K562 (cell line): Measurements from ENCODE around the gene PDCL3. TPM values are rescaled to one million over a fixed set of nuclear protein-coding genes. Genes with fewer than 3 reads are reported as not detected.

Experiments used
- ATAC-seq: fragments of 200-7000 bp; cut with Tn5 transposase; 3 replicates; pipeline ENCODE4 v1.9.1; 2020; ENCODE audit warnings: moderate library complexity
- BruUV-seq: library from RNA; stranded (reverse); fragments of 400-500 nt; replicated peaks from 2 replicates; lab custom pipeline; 2021; lab: Mats Ljungman, UMichigan
- CTCF ChIA-PET: fragments of 300-600 bp; formaldehyde crosslinking; extraction: SDS; loops from one replicate; lab custom pipeline; 2021; ENCODE audit warnings: low intra/inter-chr PET ratio; lab: Yijun Ruan, JAX
- POLR2A ChIA-PET: fragments of 300-600, 350-650 bp; sonication (Branson Sonifier 250); formaldehyde crosslinking; extraction: SDS; loops from one replicate; lab custom pipeline; 2021; ENCODE audit warnings: antibody characterized with exemption, inconsistent platforms; lab: Yijun Ruan, JAX
- DNase-seq, 4 experiments: peaks; one replicate each; pipeline versions ENCODE4 v3.0.0 to v3.0.0-alpha.2; 2011 to 2018; ENCODE audit warnings: low spot score in 3 of 4, mixed read lengths in 3 of 4; ENCODE audit errors: extremely low read depth in 1 of 4
- FAIRE-seq: peaks from 2 replicates; lab custom pipeline; 2011; peaks lifted over from hg19 to GRCh38; lab: Jason Lieb, UNC
- H2AFZ ChIP-seq: 2 replicates; pipeline ENCODE4 v1.6.0; 2011; ENCODE audit warnings: low read depth, low read length, control low read depth, inconsistent platforms
- H3K27ac ChIP-seq: fragments of 200-600 bp; 3 replicates; pipeline ENCODE4 v1.8.0; 2011; ENCODE audit warnings: low read depth, mild to moderate bottlenecking, control low read depth, inconsistent platforms, low read length, moderate library complexity, mixed read lengths; ENCODE audit errors: extremely low read depth
- H3K27me3 ChIP-seq, 2 experiments: fragments of 300-600 bp in 1 of 2; 2 replicates in 1 of 2; 3 replicates in 1 of 2; pipeline versions ENCODE4 v1.6.0 to v1.8.0; 2011; ENCODE audit warnings: inconsistent platforms in 2 of 2, low read length in 2 of 2, mild to moderate bottlenecking in 1 of 2, mixed read lengths in 1 of 2, moderate library complexity in 1 of 2; ENCODE audit not compliant: control insufficient read depth in 2 of 2, insufficient read depth in 2 of 2
- H3K36me3 ChIP-seq: fragments of 300-600 bp; 3 replicates; pipeline ENCODE4 v1.8.0; 2011; ENCODE audit warnings: mild to moderate bottlenecking, low read length, inconsistent platforms; ENCODE audit not compliant: control insufficient read depth, insufficient read depth
- H3K4me1 ChIP-seq, 2 experiments: fragments of 200-600 bp in 1 of 2; replicated peaks in 1 of 2; 2 replicates in 1 of 2; 3 replicates in 1 of 2; pipeline versions ENCODE4 v1.5.1 to v1.8.0; 2011; ENCODE audit warnings: inconsistent platforms in 2 of 2, low read length in 2 of 2, mild to moderate bottlenecking in 1 of 2, mixed read lengths in 1 of 2, moderate library complexity in 1 of 2; ENCODE audit not compliant: control insufficient read depth in 2 of 2, insufficient read depth in 2 of 2
- H3K4me2 ChIP-seq: 2 replicates; pipeline ENCODE4 v1.6.1; 2011; ENCODE audit warnings: low read length, control low read depth, inconsistent platforms, mixed read lengths; ENCODE audit not compliant: insufficient read depth
- H3K4me3 ChIP-seq: fragments of 200-600 bp; sonication (generic), shearing (Covaris generic); 2 replicates; pipeline ENCODE4 v1.5.1; 2016; ENCODE audit warnings: control low read depth, inconsistent platforms
- H3K79me2 ChIP-seq: fragments of 200-600 bp; 3 replicates; pipeline ENCODE4 v1.8.0; 2011; ENCODE audit warnings: low read length, inconsistent platforms; ENCODE audit not compliant: control insufficient read depth, insufficient read depth
- H3K9ac ChIP-seq, 2 experiments: 2 replicates each; pipeline versions ENCODE4 v1.6.0 to v1.6.1; 2011; ENCODE audit warnings: low read depth in 2 of 2, low read length in 2 of 2, control low read depth in 1 of 2, inconsistent platforms in 1 of 2, mild to moderate bottlenecking in 1 of 2, mixed read lengths in 1 of 2; ENCODE audit not compliant: insufficient read depth in 1 of 2
- H3K9me1 ChIP-seq: one replicate; pipeline ENCODE4 v1.6.0; 2011; ENCODE audit warnings: inconsistent platforms, mild to moderate bottlenecking, low read length, moderate library complexity; ENCODE audit not compliant: control insufficient read depth, insufficient read depth
- H3K9me3 ChIP-seq: replicated peaks from 2 replicates; pipeline ENCODE4 v1.5.1; 2011; ENCODE audit warnings: low read depth, low read length, inconsistent platforms; ENCODE audit not compliant: control insufficient read depth, insufficient read depth
- H4K20me1 ChIP-seq: replicated peaks from 2 replicates; pipeline ENCODE4 v1.6.1; 2011; ENCODE audit warnings: low read length, inconsistent platforms, mixed read lengths; ENCODE audit not compliant: control insufficient read depth, insufficient read depth
- CTBP1 ChIP-seq: fragments of 450-650 bp; IDR thresholded peaks from 2 replicates; pipeline ENCODE4 v1.6.1; 2016; ENCODE audit warnings: borderline replicate concordance
- FIP1L1 ChIP-seq: fragments of 200-400 bp; formaldehyde crosslinking; IDR thresholded peaks from 2 replicates; pipeline ENCODE4 v1.6.1; 2018; ENCODE audit warnings: mild to moderate bottlenecking, low read depth, low read length; ENCODE audit not compliant: poor library complexity, severe bottlenecking
- HCFC1 ChIP-seq: IDR thresholded peaks from 2 replicates; pipeline ENCODE4 v1.6.1; 2012; ENCODE audit warnings: low read depth, low read length, improper control_type of control experiment
- MCM5 ChIP-seq: fragments of 450-650 bp; IDR thresholded peaks from 2 replicates; pipeline ENCODE4 v1.6.1; 2016; ENCODE audit warnings: low read depth
- PCBP2 ChIP-seq: fragments of 200-400 bp; formaldehyde crosslinking; IDR thresholded peaks from 2 replicates; pipeline ENCODE4 v1.6.1; 2018; ENCODE audit warnings: low read length, low read depth, mild to moderate bottlenecking, moderate library complexity; ENCODE audit not compliant: poor library complexity, severe bottlenecking
- PTRF ChIP-seq: fragments of 450-650 bp; IDR thresholded peaks from 2 replicates; pipeline ENCODE4 v1.6.1; 2016; ENCODE audit warnings: mild to moderate bottlenecking, missing genetic modification characterization, missing compliant biosample characterization
- RBM22 ChIP-seq: fragments of 200-400 bp; formaldehyde crosslinking; IDR thresholded peaks from 2 replicates; pipeline ENCODE4 v1.6.1; 2018; ENCODE audit warnings: low read length, low read depth; ENCODE audit not compliant: poor library complexity, severe bottlenecking
- RBM34 ChIP-seq: fragments of 200-400 bp; formaldehyde crosslinking; IDR thresholded peaks from 2 replicates; pipeline ENCODE4 v1.6.1; 2018; ENCODE audit warnings: low read length, borderline replicate concordance; ENCODE audit not compliant: insufficient read depth
- SIRT6 ChIP-seq: IDR thresholded peaks from one replicate; pipeline ENCODE4 v1.6.1; 2012; ENCODE audit warnings: low read depth, mild to moderate bottlenecking, control low read depth, inconsistent platforms, low read length, moderate library complexity
- ZNF23 ChIP-seq: fragments of 250-450 bp; sonication (Bioruptor Pico); IDR thresholded peaks from 2 replicates; pipeline ENCODE4 v1.4.0; 2020; ENCODE audit warnings: mild to moderate bottlenecking
- WGBS: fragments of 100-300 bp; shearing (Covaris generic); methylation state at CpG from one replicate; pipeline ENCODE4 v1.1.6; 2016; ENCODE audit warnings: low coverage, mixed read lengths; ENCODE audit not compliant: insufficient coverage; ENCODE audit errors: missing lambda C conversion rate; 5-methylcytosine and 5-hydroxymethylcytosine counted together
- in situ Hi-C: fragments of 300-500 bp; cut with MboI; formaldehyde crosslinking; loops from 4 replicates; pipeline ENCODE4 v1.15.0; 2018; ENCODE audit warnings: inconsistent platforms, mixed read lengths
- intact Hi-C: fragments of 100-400 bp; cut with micrococcal nuclease; formaldehyde crosslinking; loops from 2 replicates; pipeline ENCODE4 v1.14.2; 2022
- polyA plus RNA-seq, 8 experiments: library from polyadenylated mRNA; depleted of rRNA in 4 of 8; stranded (reverse) in 5 of 8; unstranded in 3 of 8; fragments of >200 nt; fragmentation: Nextera tagmentation in 2 of 8; fragmentation: Illumina TruSeq in 1 of 8; extraction: Ambion mirVana in 2 of 8; extraction: Trizol in 1 of 8; gene quantifications; 2 replicates each; pipeline versions ENCODE4 v1.2.1 to v1.2.3, GENCODE V29; 2011 to 2014; ENCODE audit warnings: inconsistent platforms in 1 of 8, missing spikeins in 1 of 8
- total RNA-seq, 7 experiments: library from RNA; depleted of rRNA in 6 of 7; stranded (reverse); fragments of >200 nt in 6 of 7; fragmentation: Illumina TruSeq in 2 of 7; extraction: Trizol in 2 of 7; gene quantifications; 2 replicates each; pipeline versions ENCODE4 v1.2.1 to v1.2.3, GENCODE V29; 2011 to 2021; ENCODE audit warnings: low replicate concordance in 1 of 7
- TF ChIP-seq, protein P1 (sequence below): fragments of 250-450 bp; sonication (Bioruptor Pico); IDR thresholded peaks from 2 replicates; pipeline ENCODE4 v1.8.0; 2021; ENCODE audit warnings: moderate library complexity, mild to moderate bottlenecking, inconsistent platforms
- TF ChIP-seq, protein P2 (sequence below): sonication (generic); formaldehyde crosslinking; IDR thresholded peaks from 2 replicates; pipeline ENCODE4 v1.8.0; 2022; ENCODE audit warnings: mild to moderate bottlenecking, missing genetic modification reagents
- TF ChIP-seq, protein P3 (sequence below): fragments of 250-450 bp; sonication (Bioruptor Pico); IDR thresholded peaks from 2 replicates; pipeline ENCODE4 v1.4.0; 2020; ENCODE audit warnings: mild to moderate bottlenecking, moderate library complexity

The PDCL3 gene
- total and polyA plus RNA-seq, 9 of the 15 experiments (the other 6 are each of a cell fraction or from before 2014, with no cell fraction given), result 16.6 to 76.7 (median 26.9) TPM

DNA sequence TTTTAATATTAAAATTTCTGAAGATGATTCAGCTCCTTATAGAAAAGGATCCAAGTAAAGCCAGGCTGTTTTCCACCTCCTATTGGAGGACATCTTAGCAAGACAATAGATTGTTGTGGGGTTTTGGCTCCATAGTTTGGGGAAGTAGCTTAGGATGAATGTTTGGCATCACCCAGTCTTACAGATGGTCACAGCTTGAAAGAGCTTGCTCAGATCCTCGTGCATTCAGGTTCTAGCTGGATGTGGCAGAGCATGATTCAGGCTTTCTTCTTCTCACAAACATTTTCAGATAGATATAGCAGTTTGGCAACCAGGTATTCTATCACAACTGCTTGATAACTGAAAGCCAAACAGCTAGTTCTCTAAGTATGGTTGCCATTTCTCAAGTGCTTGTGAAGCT, 23.6 kb upstream of the PDCL3 start:
- H3K79me2 ChIP-seq, result no peaks in the 10 kb centered on the region

More for the DNA sequence above, 23.6 kb upstream of the PDCL3 start:
- no peak for ATAC-seq
- Histone ChIP-seq H4K20me1 (no peaks in the 10 kb centered on the region), H3K9me1 (no peaks in the 10 kb centered on the region), H3K4me1 (no peaks in the 10 kb centered on the region; a peak in 2 of 5 replicates), H3K27ac (no peak overlapping the region), H3K9ac (no peak overlapping the region), H3K4me3 (no peak overlapping the region), H3K9me3 (no peaks in the 10 kb centered on the region), H2AFZ (no peak overlapping the region), H3K36me3 (no peaks in the 10 kb centered on the region), H3K27me3 (no peaks in the 10 kb centered on the region; a peak in 2 of 5 replicates), H3K4me2 (no peak overlapping the region)
- WGBS, result 6% methylated on average over 1 of the region's 1 CpG
- CTCF ChIA-PET, result no interaction called here
- in situ Hi-C loops, result no loop called here
- no TSS peak for BruUV-seq
- intact Hi-C loops, result no loop called here
- no peak for FAIRE-seq
- no peak for DNase-seq
- TF ChIP-seq, protein P1, sequence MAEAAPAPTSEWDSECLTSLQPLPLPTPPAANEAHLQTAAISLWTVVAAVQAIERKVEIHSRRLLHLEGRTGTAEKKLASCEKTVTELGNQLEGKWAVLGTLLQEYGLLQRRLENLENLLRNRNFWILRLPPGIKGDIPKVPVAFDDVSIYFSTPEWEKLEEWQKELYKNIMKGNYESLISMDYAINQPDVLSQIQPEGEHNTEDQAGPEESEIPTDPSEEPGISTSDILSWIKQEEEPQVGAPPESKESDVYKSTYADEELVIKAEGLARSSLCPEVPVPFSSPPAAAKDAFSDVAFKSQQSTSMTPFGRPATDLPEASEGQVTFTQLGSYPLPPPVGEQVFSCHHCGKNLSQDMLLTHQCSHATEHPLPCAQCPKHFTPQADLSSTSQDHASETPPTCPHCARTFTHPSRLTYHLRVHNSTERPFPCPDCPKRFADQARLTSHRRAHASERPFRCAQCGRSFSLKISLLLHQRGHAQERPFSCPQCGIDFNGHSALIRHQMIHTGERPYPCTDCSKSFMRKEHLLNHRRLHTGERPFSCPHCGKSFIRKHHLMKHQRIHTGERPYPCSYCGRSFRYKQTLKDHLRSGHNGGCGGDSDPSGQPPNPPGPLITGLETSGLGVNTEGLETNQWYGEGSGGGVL (CRISPR knock-in tag), result no peak
- TF ChIP-seq ZNF23 (CRISPR knock-in tag) (no peak), FIP1L1 (no peak), MCM5 (no peak), RBM34 (no peak), PTRF (tag) (no peak), HCFC1 (no peak), SIRT6 (no peak), RBM22 (no peak), PCBP2 (no peak), CTBP1 (no peak)
- TF ChIP-seq, protein P2, sequence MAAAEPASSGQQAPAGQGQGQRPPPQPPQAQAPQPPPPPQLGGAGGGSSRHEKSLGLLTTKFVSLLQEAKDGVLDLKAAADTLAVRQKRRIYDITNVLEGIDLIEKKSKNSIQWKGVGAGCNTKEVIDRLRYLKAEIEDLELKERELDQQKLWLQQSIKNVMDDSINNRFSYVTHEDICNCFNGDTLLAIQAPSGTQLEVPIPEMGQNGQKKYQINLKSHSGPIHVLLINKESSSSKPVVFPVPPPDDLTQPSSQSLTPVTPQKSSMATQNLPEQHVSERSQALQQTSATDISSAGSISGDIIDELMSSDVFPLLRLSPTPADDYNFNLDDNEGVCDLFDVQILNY (CRISPR knock-in tag), result no peak
- TF ChIP-seq, protein P3, sequence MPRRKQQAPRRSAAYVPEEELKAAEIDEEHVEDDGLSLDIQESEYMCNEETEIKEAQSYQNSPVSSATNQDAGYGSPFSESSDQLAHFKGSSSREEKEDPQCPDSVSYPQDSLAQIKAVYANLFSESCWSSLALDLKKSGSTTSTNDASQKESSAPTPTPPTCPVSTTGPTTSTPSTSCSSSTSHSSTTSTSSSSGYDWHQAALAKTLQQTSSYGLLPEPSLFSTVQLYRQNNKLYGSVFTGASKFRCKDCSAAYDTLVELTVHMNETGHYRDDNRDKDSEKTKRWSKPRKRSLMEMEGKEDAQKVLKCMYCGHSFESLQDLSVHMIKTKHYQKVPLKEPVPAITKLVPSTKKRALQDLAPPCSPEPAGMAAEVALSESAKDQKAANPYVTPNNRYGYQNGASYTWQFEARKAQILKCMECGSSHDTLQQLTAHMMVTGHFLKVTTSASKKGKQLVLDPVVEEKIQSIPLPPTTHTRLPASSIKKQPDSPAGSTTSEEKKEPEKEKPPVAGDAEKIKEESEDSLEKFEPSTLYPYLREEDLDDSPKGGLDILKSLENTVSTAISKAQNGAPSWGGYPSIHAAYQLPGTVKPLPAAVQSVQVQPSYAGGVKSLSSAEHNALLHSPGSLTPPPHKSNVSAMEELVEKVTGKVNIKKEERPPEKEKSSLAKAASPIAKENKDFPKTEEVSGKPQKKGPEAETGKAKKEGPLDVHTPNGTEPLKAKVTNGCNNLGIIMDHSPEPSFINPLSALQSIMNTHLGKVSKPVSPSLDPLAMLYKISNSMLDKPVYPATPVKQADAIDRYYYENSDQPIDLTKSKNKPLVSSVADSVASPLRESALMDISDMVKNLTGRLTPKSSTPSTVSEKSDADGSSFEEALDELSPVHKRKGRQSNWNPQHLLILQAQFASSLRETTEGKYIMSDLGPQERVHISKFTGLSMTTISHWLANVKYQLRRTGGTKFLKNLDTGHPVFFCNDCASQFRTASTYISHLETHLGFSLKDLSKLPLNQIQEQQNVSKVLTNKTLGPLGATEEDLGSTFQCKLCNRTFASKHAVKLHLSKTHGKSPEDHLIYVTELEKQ, result no peak
- POLR2A ChIA-PET, result interaction anchor here (1.4 kb wide), 1 partner anchor 21 kb away, joined by 3 read pairs; no protein-coding TSS in a partner anchor
